ENCODE results near the gene CFAP97. TPM values are rescaled to one million over a fixed set of nuclear protein-coding genes. Genes with fewer than 3 reads are reported as not detected.
A peak's percentile ranks its signal among the peaks of the same experiment; 100 is the strongest.

The CFAP97 gene
- polyA plus RNA-seq, 1 donor from 2014 or later, result 29.8 TPM

GRCh38 chr4:185179488-185179887 is 24.3 kb downstream of the CFAP97 start:
- H4K20me1 ChIP-seq (ENCODE audit: insufficient read depth), result no peaks in the 10 kb centered on the region
- no peaks in the 10 kb centered on the region for H3K27me3 ChIP-seq (ENCODE audit: insufficient read depth, low read depth, low read length)
- H2AFZ ChIP-seq (ENCODE audit: low read depth, low read length), result no peak overlapping the region
- no peak overlapping the region for H3K4me2 ChIP-seq (ENCODE audit: low read length)
- TF ChIP-seq EZH2 (IDR thresholded peaks at IDR 0.05; ENCODE audit: borderline replicate concordance, insufficient read depth, low read length, poor library complexity, severe bottlenecking) (no peak), EP300 (conservative IDR thresholded peaks at IDR 0.05; ENCODE audit: poor library complexity, severe bottlenecking) (no peak), CTCF (IDR thresholded peaks at IDR 0.05; ENCODE audit: poor library complexity, severe bottlenecking) (no peak), MXI1 (conservative IDR thresholded peaks at IDR 0.05; ENCODE audit: poor library complexity, severe bottlenecking) (no peak), POLR2AphosphoS5 (IDR thresholded peaks at IDR 0.05) (no peak), REST (IDR thresholded peaks at IDR 0.05; ENCODE audit: borderline replicate concordance) (no peak), RAD21 (conservative IDR thresholded peaks at IDR 0.05) (no peak), SMC3 (conservative IDR thresholded peaks at IDR 0.05; ENCODE audit: poor library complexity) (no peak), TAF1 (IDR thresholded peaks at IDR 0.05; ENCODE audit: low read depth) (no peak)
- no peaks in the 10 kb centered on the region for H3K9me3 ChIP-seq (ENCODE audit: low read length)
- H3K79me2 ChIP-seq (replicated peaks; ENCODE audit: insufficient read depth, low read length), result no peaks in the 10 kb centered on the region
- H3K36me3 ChIP-seq (ENCODE audit: insufficient read depth, low read length), result no peaks in the 10 kb centered on the region
- no peaks in the 10 kb centered on the region for H3K9me2 ChIP-seq (ENCODE audit: insufficient read depth, low read length)
- no peak overlapping the region for H3K4me3 ChIP-seq (ENCODE audit: low read length)
- no peaks in the 10 kb centered on the region for H3F3A ChIP-seq (ENCODE audit: insufficient read depth, low read length, poor library complexity, severe bottlenecking)
- H3K27ac ChIP-seq (ENCODE audit: low read length), result no peak overlapping the region
- H3K9ac ChIP-seq (ENCODE audit: low read length), result no peak overlapping the region

GRCh38 chr4:185171373-185172071 is 32.3 kb downstream of the CFAP97 start:
- no peaks in the 10 kb centered on the region for H4K20me1 ChIP-seq (ENCODE audit: insufficient read depth)
- no peaks in the 10 kb centered on the region for H3K36me3 ChIP-seq (ENCODE audit: insufficient read depth, low read length)
- no peaks in the 10 kb centered on the region for H3F3A ChIP-seq (ENCODE audit: insufficient read depth, low read length, poor library complexity, severe bottlenecking)
- no peaks in the 10 kb centered on the region for H3K9me3 ChIP-seq (ENCODE audit: low read length)
- H3K9ac ChIP-seq (ENCODE audit: low read length), result no peak overlapping the region
- peak overlapping the region; percentile 41 for H3K27ac ChIP-seq (ENCODE audit: low read length)
- no peaks in the 10 kb centered on the region for H3K9me2 ChIP-seq (ENCODE audit: insufficient read depth, low read length)
- no peak overlapping the region for H2AFZ ChIP-seq (ENCODE audit: low read depth, low read length)
- H3K4me2 ChIP-seq (ENCODE audit: low read length), result no peak overlapping the region
- H3K27me3 ChIP-seq (ENCODE audit: insufficient read depth, low read depth, low read length), result no peaks in the 10 kb centered on the region
- no peak for TF ChIP-seq REST (IDR thresholded peaks at IDR 0.05; ENCODE audit: borderline replicate concordance)
- H3K4me3 ChIP-seq (ENCODE audit: low read length), result no peak overlapping the region
- H3K79me2 ChIP-seq (replicated peaks; ENCODE audit: insufficient read depth, low read length), result no peaks in the 10 kb centered on the region
